HG03521 (cell line): ENCODE measurements around the gene MBTPS1.

Experiments
- ATAC-seq: cut with Tn5 transposase; IDR thresholded peaks from one replicate; pipeline ENCODE4 v1.9.1; 2021; ENCODE audit warnings: mild to moderate bottlenecking, moderate library complexity; ENCODE audit not compliant: unreplicated experiment

MBTPS1 gene

GRCh38 chr16:84040226-84040822 is 76.4 kb downstream of the MBTPS1 start:
- no peak for ATAC-seq

DNA sequence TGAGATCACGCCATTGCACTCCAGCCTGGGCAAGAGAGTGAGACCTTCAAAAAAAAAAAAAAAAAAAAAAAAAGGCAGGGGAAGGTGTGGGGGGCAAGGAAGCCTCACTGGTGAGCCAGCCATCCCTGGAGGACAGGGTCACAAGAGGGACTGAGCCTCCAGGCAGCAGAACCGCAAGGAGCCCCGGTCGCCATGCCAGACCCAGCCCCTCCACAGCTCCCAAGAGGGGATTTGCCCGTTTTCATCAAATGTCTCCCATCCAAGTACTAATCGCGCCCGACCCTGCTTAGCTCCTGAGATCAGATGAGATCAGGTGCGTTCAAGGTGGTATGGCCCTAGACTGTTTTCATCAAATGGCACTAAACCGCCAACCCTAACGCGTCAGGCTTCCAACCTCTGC is 77.0 kb downstream of the MBTPS1 start:
- no peak for ATAC-seq

GRCh38 chr16:84038469-84038868 is 78.3 kb downstream of the MBTPS1 start:
- ATAC-seq: no peak

GRCh38 chr16:84036982-84037425 is 79.7 kb downstream of the MBTPS1 start:
- no peak for ATAC-seq

- no peak for ATAC-seq
Measured at GRCh38 chr16:84036131-84036530, 80.6 kb downstream of the MBTPS1 start.

- no peak for ATAC-seq
Measured at GRCh38 chr16:84034516-84034915, 82.2 kb downstream of the MBTPS1 start.

- no peak for ATAC-seq
Measured at GRCh38 chr16:84033251-84034195, 83.2 kb downstream of the MBTPS1 start.

GRCh38 chr16:84032458-84033178 is 84.1 kb downstream of the MBTPS1 start:
- no peak for ATAC-seq

DNA sequence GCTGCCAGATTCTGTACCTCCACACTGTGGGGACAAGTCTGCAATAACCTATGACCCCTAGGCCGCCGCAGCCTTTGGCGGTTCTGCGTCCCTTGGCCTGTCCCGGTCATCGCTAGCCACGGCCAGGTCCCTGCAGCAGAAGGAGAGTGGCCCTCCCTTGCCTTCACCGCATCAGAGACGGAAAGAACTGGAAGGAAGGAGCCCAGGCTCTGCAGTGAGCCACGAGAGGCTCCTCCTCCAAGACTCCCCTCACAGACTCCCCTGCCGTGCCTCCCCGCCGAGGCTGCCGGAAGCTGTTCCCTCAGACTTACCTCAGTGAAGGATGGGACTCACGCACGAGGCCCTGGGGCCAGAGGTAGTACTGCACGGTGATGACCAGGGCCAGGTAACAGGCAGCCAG is 85.2 kb downstream of the MBTPS1 start:
- ATAC-seq: no peak

DNA sequence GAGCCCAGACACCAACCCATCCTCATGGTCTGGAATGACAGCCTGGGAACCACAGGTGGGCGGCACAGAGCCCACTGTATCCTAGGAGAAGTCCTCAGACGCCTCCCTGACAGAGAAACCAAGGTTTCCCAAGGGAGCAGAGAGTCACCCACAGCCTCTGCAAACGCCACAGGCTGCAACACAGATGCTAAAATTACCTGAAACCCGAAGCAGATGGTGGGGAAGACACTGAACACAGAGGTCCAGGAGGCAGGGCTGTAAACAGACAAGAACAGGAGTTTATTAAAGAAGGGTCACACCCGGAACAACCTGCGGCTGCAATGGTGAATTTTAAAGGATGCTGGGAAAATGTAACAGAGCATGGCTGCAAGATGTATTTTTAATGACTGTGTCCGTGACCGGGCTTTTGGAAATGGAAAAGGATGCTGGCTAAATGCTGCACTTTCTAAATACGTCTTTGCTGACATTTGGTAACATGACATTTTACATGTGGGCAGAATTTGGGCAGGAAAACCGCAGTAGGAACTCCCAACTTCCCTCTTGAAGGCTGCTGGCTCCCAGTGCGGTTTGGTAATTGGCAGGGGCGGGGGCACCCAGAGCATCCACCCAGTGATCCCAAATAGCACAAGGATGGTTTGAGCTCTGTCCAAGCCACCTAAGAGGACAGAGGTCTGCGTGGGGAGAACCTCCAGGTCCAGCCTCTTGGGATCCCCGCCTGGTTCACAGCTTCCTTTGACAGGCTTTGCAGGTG is 87.3 kb downstream of the MBTPS1 start:
- no peak for ATAC-seq

DNA sequence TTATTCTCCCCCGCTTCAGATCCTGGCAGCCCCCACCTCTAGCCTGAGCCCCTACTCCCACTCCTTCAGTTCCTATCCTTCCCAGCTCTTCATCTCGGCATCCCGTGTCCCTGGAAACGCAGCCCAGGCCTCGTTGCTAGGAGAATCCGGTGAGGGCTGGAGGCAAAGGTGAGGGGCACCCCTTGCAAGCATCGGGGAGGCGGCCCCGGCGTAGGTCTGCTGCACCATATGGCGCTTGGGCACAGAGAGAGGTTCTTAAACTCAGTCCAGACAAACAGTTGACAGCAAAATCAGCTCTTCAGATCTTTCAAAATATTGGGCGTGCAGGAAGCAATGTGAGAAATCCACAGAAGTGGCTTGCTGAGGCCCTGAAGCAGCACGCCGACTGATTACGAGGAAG is 89.1 kb downstream of the MBTPS1 start:
- ATAC-seq: no peak

- ATAC-seq: no peak
Measured at GRCh38 chr16:84026606-84027005, 90.1 kb downstream of the MBTPS1 start.

GRCh38 chr16:84024854-84025253 is 91.9 kb downstream of the MBTPS1 start:
- no peak for ATAC-seq

GRCh38 chr16:84022644-84023043 is 94.1 kb downstream of the MBTPS1 start:
- no peak for ATAC-seq

- no peak for ATAC-seq
Measured at GRCh38 chr16:84021488-84021887, 95.3 kb downstream of the MBTPS1 start.

GRCh38 chr16:84020353-84020752 is 96.4 kb downstream of the MBTPS1 start:
- ATAC-seq: no peak

DNA sequence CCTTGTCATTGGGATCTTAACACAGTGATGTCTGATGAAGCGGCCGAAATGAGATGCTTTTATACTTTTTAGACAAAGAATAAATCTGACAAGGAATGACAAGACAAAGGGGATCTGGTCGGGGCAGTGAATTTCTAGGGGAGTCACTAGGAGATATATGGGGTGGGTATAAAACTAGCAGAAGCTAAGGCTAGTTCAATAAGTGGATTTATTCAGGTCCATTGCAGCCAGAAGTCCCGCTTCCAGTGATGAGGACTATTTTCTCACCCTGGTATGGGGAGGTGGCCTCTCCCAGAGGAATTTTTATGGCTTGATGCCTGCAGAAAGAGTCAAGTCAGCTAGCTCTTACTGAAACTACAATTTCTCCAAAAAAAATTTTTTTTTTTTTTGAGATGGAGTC is 98.0 kb downstream of the MBTPS1 start:
- ATAC-seq: no peak

- ATAC-seq: no peak
Measured at GRCh38 chr16:84016477-84016876, 100.3 kb downstream of the MBTPS1 start.

DNA sequence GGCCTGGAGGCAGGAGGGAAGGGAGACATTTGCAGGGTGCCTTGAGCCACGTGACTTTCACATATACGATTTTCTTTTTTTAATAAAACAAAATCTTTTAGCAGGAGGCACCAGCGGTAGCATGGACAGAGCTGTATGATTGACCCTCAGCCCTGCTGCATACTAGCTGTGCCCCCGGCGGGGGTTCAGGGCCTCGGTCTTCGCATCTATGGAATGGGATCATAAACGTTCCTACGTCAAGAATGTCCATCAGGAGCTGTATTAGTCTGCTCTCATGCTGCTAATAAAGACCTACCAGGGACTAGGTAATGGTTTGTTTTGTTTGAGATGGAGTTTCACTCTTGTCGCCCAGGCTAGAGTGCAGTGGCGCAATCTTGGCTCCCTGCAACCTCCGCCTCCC is 101.3 kb downstream of the MBTPS1 start:
- no peak for ATAC-seq

DNA sequence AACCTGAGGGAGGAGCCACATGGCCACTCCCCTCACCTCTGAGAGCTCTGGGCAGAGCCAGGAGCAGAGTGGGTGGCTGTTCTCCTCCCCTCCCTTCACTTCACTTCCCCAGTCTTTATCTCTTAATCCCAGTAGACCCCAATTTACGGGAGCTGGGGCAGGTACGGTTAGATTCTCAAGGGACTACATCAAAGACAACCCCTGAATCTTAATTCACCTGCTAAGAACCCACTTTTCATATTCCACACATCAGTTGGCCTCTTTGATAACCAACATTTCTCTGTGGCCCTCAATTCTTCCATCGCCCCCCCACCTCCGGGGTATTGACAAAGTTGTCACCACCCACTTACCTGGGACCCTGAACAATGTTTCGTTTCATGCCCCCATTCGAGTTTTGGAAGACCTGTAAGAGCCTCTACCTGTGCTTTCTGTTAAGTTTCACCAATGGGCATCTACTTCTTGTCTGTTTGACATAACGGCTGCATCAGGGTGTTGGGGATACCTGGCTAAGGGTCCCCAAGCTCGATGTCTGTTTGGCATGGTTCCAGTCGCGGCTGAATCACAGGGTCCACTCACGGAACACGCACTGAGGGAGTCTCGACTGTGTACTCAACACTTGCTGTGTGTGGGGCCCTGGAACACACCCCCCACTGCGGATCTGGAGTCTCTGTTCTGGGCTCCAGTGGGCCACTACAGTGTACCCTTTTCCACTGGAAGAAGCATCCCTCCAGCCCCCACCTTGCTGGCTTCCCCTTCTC is 102.0 kb downstream of the MBTPS1 start:
- ATAC-seq: no peak
